IPS-20b (cell line): Measurements from ENCODE around the gene NAT14.

Experiments
- H3K27ac ChIP-seq: one replicate; pipeline ENCODE4 v1.5.1; 2013; ENCODE audit warnings: low read length
- H3K27me3 ChIP-seq: 2 replicates; pipeline ENCODE4 v1.6.1; 2013; ENCODE audit warnings: mild to moderate bottlenecking, low read length, inconsistent platforms; ENCODE audit not compliant: insufficient read depth
- H3K36me3 ChIP-seq: 2 replicates; pipeline ENCODE4 v1.6.1; 2013; ENCODE audit warnings: low read depth, mild to moderate bottlenecking, inconsistent platforms, low read length, moderate library complexity; ENCODE audit not compliant: insufficient read depth
- H3K4me1 ChIP-seq: 2 replicates; pipeline ENCODE4 v1.6.1; 2013; ENCODE audit warnings: mild to moderate bottlenecking, control low read depth, inconsistent platforms, low read length, moderate library complexity; ENCODE audit not compliant: insufficient read depth
- H3K4me3 ChIP-seq: 2 replicates; pipeline ENCODE4 v1.5.1; 2013; ENCODE audit warnings: mild to moderate bottlenecking, low read length, inconsistent platforms
- H3K9ac ChIP-seq: 2 replicates; pipeline ENCODE4 v1.6.1; 2013; ENCODE audit warnings: low read depth, mild to moderate bottlenecking, inconsistent platforms, low read length, moderate library complexity
- H3K9me3 ChIP-seq: 2 replicates; pipeline ENCODE4 v1.6.1; 2013; ENCODE audit warnings: mild to moderate bottlenecking, low read depth, low read length, inconsistent platforms; ENCODE audit not compliant: insufficient read depth

The NAT14 gene

DNA sequence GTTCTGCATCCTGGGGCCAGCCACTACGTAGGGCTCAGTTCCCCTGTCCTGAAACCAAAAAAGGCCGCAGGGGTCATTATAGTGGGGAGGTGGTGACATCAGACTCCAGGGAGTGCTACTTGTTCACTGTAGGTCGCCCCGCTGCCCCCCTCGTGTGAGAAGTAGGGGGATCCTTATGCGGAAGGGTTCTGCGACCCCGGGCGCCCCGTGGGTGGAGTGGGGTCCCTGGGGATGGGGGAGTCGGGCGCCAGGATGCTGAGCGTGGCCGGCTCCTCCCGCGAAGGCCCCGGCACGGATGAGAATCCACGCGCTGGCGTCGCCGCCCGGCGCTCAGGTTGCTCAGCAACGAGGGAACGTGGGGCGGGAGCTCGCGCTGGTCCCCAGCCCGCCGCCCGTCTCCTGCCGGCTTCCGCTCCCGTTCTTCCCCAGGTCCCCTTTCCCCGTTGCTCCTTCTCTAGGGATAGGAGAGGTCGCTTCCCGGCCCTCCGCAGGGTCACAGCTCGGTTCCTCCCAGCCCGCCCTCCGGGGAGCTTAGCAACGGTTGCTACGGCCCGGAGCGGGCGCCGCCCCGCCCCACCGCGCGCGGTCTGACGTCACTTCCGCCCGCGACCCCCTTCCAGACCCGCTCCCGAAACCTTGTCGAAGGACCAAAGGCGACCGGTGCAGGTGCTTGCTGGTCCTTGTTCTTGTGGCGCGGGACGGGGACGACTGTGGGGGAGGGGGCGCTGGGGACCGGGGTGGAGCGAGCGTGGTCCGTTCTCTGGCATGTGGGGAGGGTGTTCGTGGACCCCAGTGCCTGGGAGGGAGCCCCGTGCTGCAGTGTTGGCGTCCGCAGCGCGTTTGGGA lies at the start of gene NAT14:
Gene NAT14, plus strand, starts transcription at position 596 of the 846 bp plus-strand sequence. CDS start 521 bp downstream, outside the sequence.
- H3K4me1 ChIP-seq: peaks cover 20% of the 10 kb centered on the region
- H3K36me3 ChIP-seq: no peaks in the 10 kb centered on the region
- H3K4me3 ChIP-seq: peak within 1 kb of the TSS; percentile 88
- H3K9ac ChIP-seq: peak within 1 kb of the TSS; percentile 87
- H3K27ac ChIP-seq: peak within 1 kb of the TSS; percentile 97
- no peaks in the 10 kb centered on the region for H3K9me3 ChIP-seq
- H3K27me3 ChIP-seq: no peaks in the 10 kb centered on the region

GRCh38 chr19:55436847-55437246 lies 48.1 kb upstream of the NAT14 start:
- Histone ChIP-seq H3K4me1 (peaks cover 8% of the 10 kb centered on the region; the same call in 1 of the 2 replicates), H3K36me3 (no peaks in the 10 kb centered on the region), H3K9me3 (no peaks in the 10 kb centered on the region), H3K27ac (no peak overlapping the region), H3K9ac (no peak overlapping the region), H3K27me3 (peaks cover 70% of the 10 kb centered on the region), H3K4me3 (no peak overlapping the region)

GRCh38 chr19:55437410-55437809 lies 47.6 kb upstream of the NAT14 start:
- Histone ChIP-seq H3K27me3 (peaks cover 70% of the 10 kb centered on the region), H3K36me3 (no peaks in the 10 kb centered on the region), H3K9me3 (no peaks in the 10 kb centered on the region), H3K27ac (no peak overlapping the region), H3K9ac (no peak overlapping the region), H3K4me3 (no peak overlapping the region), H3K4me1 (peaks cover 8% of the 10 kb centered on the region; the same call in 1 of the 2 replicates)

- Histone ChIP-seq H3K36me3 (no peaks in the 10 kb centered on the region), H3K9ac (no peak overlapping the region), H3K9me3 (no peaks in the 10 kb centered on the region), H3K4me3 (no peak overlapping the region), H3K4me1 (peaks cover 8% of the 10 kb centered on the region; the same call in 1 of the 2 replicates), H3K27ac (no peak overlapping the region), H3K27me3 (peaks cover 76% of the 10 kb centered on the region)
Measured at GRCh38 chr19:55439052-55439451, 45.9 kb upstream of the NAT14 start.

DNA sequence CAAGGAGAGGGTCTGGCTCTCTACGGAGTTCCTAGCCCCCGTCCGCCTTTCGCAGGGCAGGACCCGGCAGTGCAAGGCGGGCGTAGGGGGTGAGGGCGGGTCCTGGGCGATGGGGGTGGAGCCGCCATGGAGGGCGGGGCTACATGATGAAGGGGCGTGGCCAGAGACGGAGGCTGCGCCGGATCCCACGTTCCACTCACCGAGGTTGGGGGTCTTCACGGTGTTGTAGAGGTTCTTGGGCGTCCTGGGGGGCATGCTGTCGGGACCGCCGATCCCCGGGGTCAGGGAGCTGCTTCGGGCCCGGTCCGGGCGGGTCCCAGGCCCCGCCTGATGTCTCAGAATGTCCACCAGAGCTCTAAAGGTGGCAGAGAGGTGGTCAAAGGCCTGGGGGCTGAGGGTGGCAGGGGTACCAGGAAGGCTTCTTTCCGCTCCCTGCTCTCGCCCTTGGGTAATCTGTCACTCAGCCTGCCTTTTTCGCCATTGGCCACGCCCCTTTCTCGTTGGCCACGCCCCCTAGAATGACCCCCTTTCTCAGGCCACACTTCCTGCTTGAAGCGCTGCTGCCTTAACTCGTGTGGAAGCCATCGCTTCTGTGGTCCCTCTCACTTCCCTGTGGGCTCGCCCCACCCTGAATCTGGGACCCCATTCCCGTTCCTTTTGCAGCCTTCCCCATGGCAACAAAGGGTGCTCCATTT lies 44.4 kb upstream of the NAT14 start:
- no peak overlapping the region for H3K9ac ChIP-seq
- no peak overlapping the region for H3K27ac ChIP-seq
- no peaks in the 10 kb centered on the region for H3K36me3 ChIP-seq
- H3K4me1 ChIP-seq: peaks cover 8% of the 10 kb centered on the region; the same call in 1 of the 2 replicates
- no peaks in the 10 kb centered on the region for H3K9me3 ChIP-seq
- H3K4me3 ChIP-seq: peak overlapping the region; percentile 63; the same call in 1 of the 2 replicates
- peaks cover 85% of the 10 kb centered on the region for H3K27me3 ChIP-seq

DNA sequence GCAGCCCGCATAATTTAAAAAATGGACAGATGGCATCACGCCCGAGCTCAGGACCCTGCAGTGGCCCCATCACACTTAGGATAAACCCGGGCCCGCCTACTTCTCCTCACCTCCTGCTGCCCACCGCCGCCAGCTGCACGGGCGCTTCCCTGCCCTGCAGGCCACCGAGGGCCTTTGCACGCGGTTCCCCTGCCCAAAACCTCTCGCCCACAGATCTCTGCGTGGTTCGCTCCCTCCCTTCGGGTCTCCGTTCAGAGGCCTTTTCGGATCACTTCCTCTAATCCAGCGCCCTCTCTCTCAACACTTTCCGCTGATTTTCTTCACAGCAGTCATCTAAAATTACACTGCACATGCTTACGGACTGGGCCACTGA lies 43.7 kb upstream of the NAT14 start:
- no peaks in the 10 kb centered on the region; the same call in 1 of the 2 replicates for H3K9me3 ChIP-seq

GRCh38 chr19:55441692-55442321 lies 43.2 kb upstream of the NAT14 start:
- peaks cover 95% of the 10 kb centered on the region for H3K27me3 ChIP-seq
- peak overlapping the region; percentile 63; the same call in 1 of the 2 replicates for H3K4me3 ChIP-seq

More for the DNA sequence above, 43.7 kb upstream of the NAT14 start:
- H3K9ac ChIP-seq: no peak overlapping the region
- peaks cover 8% of the 10 kb centered on the region; the same call in 1 of the 2 replicates for H3K4me1 ChIP-seq
- H3K4me3 ChIP-seq: peak overlapping the region; percentile 63; the same call in 1 of the 2 replicates
- no peaks in the 10 kb centered on the region for H3K36me3 ChIP-seq
- H3K27ac ChIP-seq: no peak overlapping the region
- H3K27me3 ChIP-seq: peaks cover 92% of the 10 kb centered on the region

DNA sequence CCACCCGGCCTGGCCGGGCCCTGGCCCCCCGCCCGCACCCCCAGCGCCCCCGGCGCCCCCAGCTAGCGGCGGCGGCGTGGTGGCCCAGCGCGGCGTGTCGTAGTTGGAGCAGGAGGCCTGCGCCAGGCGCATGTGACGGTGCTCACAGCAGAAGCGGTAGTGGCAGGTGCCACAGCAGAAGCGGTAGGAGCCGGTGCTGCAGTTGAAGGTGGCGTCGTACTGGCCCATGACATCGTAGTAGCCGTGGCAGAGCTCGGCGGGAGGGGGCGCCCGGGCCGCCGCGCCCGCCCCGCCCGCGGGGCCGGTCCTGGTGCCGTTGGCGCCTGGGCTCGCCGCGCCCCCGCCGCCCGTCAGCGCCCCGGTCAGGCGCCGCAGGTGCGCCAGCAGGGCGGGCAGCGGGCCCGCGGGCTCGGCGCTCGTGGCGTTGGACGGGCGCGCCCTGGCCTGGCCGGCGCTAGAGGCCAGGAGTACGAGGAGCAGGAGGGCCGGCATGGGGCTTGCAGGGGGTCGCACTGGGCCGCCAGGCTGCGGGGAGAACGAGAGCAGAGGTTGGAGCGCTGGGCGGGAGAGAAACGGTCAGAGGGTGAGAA lies 42.5 kb upstream of the NAT14 start:
- Histone ChIP-seq H3K9ac (no peak overlapping the region), H3K9me3 (no peaks in the 10 kb centered on the region; the same call in 1 of the 2 replicates), H3K4me3 (no peak overlapping the region; the same call in 1 of the 2 replicates), H3K27me3 (peaks cover 97% of the 10 kb centered on the region), H3K4me1 (peaks cover 8% of the 10 kb centered on the region; the same call in 1 of the 2 replicates), H3K27ac (no peak overlapping the region), H3K36me3 (no peaks in the 10 kb centered on the region)

More at GRCh38 chr19:55441692-55442321, 43.2 kb upstream of the NAT14 start:
- Histone ChIP-seq H3K9ac (no peak overlapping the region), H3K9me3 (no peaks in the 10 kb centered on the region; the same call in 1 of the 2 replicates), H3K4me1 (peaks cover 8% of the 10 kb centered on the region; the same call in 1 of the 2 replicates), H3K36me3 (no peaks in the 10 kb centered on the region), H3K27ac (no peak overlapping the region)

DNA sequence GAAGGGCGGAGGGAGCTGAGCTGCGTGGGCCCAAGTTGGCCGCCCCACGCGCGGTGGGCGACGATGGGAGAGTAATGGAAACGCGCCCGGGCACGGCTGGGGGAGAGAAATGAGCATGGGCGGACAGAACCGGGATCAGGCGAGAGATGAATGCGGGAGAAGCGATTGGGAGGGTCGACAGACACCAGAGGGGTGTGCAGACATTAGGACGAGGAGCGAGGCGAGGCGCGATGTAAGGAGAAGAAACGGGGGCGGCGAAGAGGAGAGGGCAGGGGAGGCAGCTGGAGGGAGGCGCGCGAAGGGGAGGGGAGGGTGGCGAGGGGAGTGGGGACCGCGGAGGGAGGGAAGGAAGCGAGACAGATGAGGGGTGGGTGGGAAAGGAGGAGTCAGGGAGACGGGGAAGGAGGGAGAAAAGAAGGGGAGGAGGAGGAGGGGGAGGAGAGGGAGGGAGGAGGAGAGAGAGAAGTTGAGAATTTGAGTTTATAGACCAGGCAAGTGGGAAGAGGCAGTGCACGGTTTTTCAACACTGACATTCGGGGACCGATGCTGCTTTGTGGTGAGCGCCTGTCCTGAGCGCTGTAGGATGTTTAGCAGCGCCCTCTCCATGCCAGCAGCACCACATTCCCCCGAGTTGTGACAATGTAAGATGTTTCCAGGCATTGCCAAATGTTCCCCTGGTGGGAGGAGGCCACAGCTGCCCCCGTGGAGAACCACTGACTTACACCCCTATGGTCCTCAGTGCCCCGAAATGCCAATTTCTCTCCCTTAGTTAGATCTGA lies 41.8 kb upstream of the NAT14 start, which contains the start of gene SHISA7:
Gene SHISA7, minus strand, starts transcription at position 256 of the 779 bp plus-strand sequence. CDS start 437 bp downstream, outside the sequence.
- peaks cover 100% of the 10 kb centered on the region for H3K27me3 ChIP-seq
- H3K4me3 ChIP-seq: peak within 1 kb of the TSS; percentile 63; the same call in 1 of the 2 replicates
- no peak within 1 kb of the TSS for H3K9ac ChIP-seq

GRCh38 chr19:55443824-55444480 lies 41.0 kb upstream of the NAT14 start:
- H3K27ac ChIP-seq: no peak overlapping the region
- no peaks in the 10 kb centered on the region; the same call in 1 of the 2 replicates for H3K9me3 ChIP-seq
- H3K9ac ChIP-seq: no peak overlapping the region
- no peaks in the 10 kb centered on the region for H3K36me3 ChIP-seq
- peaks cover 8% of the 10 kb centered on the region; the same call in 1 of the 2 replicates for H3K4me1 ChIP-seq
- H3K27me3 ChIP-seq: peaks cover 100% of the 10 kb centered on the region
- H3K4me3 ChIP-seq: no peak overlapping the region

More for the DNA sequence above, 41.8 kb upstream of the NAT14 start, which contains the start of gene SHISA7:
- Histone ChIP-seq H3K36me3 (no peaks in the 10 kb centered on the region), H3K9me3 (no peaks in the 10 kb centered on the region; the same call in 1 of the 2 replicates), H3K27ac (no peak within 1 kb of the TSS), H3K4me1 (peaks cover 8% of the 10 kb centered on the region; the same call in 1 of the 2 replicates)
